ENCODE results near the gene ST6GALNAC2.

- TF ChIP-seq CTCF (IDR thresholded peaks at IDR 0.05), result no peak
- no peak for TF ChIP-seq POLR2A (IDR thresholded peaks at IDR 0.05)
Measured at GRCh38 chr17:76529224-76530094, 56.2 kb downstream of the ST6GALNAC2 start.
